HG03565 (cell line): ENCODE results near the gene ANO10.
"Not testable (repeated sequence)": the region's sequence is repeated elsewhere in the genome, so short reads cannot be mapped to it uniquely, and the experiment has no call there.

ENCODE experiments used
- ATAC-seq: cut with Tn5 transposase; IDR thresholded peaks from one replicate; pipeline ENCODE4 v1.9.1; 2021; ENCODE audit warnings: mild to moderate bottlenecking, moderate library complexity; ENCODE audit not compliant: unreplicated experiment

Gene ANO10

DNA sequence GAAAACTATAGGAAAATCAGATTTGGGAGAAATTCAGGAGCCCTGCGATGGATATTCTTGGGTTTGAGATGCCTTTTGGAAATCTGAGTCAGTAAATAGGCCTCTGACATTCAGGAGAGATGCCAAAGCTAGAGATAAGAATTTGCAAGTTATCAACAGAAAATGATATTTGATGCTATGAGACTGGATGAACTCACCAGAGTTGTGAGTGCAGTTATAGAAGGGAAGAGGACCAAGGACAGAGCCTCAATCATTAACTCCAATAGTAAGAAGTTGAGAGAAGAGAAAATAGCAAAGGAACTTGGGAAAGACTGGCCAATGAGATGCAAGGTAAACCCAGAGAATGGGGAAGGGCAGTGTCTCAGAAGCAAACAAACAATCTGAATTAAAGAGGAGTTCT is 7.9 kb upstream of the ANO10 start:
- no peak for ATAC-seq

DNA sequence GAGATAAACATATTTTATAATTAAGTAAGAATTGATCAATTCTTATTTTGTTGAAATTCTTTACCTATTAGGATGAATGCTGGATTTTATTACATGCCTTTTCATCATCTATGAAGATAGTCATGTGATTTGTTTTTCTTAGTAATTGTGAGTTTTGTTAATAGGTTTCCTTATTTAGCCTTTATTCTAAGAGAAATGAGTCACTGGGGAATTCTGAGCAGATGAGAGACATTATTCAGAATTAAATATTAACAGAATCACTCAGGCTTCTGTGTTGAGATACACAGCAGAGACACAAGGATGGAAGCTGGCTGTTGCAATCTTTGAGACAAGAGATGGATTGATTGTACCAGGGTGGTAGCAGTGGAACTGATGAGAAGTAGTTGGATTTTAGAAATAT is 7.4 kb upstream of the ANO10 start:
- ATAC-seq, result no peak

DNA sequence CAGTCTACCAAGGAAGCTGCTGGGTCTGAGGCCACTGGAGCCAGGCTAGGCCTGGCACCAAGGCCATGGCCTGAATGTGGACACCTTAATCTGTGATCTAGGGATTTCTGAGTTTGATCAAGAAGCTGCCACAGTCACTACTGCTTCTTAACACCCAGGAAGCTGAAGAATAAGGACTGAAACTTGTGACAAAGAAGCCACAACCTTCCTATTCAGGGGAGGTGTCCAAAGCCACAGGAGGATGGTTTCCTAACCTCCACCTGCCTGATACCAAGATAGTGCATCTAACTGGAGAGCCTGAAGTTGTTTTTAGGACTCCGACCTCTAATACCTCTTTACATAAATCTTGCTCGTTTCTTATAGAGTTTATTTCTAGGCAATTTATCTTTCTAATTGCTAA is 5.5 kb upstream of the ANO10 start:
- no peak for ATAC-seq

DNA sequence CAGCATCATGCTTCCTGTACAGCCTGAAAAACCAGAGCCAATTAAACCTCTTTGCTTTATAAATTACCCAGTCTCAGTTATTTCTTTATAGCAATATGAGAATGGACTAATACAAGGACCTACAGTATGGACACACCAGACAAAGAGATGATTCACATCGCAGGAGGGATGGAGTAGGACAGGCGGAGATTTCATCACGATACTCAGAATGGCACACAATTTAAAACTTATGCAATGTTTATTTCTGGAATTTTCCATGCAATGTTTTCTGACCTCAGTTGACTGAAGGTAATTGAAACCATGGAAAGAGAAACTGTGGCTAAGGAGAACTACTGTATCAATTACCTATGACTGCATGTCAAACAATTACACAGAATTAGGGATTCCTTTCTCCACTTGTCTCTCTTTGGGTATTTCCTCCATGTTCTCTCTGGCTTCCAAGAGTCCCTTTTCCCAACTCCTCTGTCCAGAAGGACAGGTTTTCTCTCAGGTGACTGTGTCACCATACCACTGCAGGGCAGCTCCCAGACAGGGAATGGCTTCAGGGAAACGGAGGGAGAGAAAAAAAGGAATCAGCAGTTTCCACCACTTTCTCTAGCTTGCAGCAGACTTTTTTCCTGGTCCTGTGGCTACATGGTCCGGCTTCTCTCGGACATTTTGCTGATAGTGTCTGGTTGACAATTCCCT is 3.0 kb upstream of the ANO10 start:
- ATAC-seq, result no peak

DNA sequence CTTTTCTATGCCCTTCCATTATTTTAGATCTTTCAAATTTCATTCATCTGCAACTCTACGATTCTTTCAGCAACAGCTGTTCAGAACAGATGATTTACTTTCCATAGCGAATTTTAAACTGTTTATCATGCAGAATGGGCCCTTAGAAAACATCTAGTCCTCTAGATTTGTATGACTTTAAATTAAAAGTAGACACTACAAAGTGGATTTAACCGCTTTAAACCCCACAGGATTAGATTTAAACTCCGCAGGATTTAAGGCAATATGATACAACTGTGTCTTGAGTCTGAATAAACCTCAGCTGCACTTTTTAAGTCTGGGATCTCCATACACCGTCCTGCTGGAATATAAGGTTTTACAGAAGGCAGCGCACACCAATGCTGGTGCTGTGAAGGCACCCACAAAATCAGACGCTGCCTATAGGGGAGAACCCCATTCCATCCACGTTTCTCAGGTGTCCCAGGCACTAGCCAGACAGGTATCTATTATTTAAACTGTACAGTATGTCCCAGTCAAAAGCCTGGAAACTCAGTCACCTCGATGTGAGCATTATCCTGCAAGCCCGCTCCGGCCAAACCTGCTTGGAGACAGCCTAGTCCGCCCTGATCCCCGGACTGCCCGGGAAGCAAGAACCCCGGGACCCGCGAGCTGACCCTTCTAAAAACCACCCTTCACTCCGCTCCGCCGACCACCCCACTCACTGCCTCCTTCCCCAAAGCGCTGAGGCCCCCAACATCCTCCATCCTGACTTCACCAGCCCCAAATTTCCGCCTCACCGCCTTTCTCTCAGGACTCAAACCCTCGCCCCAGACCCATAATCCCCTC is 768 bp downstream of the ANO10 start:
- ATAC-seq, result no peak

DNA sequence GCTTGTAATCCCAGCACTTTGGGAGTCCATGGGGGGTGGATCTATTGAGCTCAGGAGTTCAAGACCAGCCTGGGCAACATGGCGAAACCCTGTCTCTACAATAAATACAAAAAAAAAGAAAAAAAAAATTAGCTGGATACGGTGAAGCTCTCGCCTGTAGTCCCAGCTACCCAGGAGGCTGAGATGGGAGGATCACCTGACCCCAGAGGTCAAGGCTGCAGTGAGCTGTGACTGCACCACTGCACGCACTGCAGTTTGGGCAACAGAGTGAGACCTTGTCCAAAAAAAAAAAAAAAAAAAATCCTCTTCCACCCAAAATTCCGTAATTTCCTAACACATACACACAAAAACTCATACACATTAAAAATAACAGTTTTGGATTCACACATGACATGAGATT is 2.2 kb downstream of the ANO10 start:
- no peak for ATAC-seq

DNA sequence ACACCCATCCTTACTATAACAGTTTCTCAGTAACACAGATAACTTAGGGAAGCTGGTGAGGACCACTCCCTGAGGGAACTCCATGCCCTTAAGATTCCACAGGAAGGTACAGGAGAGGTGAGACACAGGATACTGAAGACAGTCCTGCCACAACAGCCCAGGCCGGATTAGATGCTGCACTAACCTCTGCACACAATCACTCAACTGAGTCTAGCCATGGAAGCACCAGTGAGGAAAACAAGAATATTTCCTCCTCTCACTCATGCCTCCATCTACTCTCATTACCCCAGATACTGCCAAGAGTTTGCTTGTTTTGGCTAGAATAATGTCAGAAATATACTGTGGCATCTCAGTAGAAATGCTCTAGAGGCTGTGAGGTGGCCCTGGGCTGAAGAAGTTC is 3.7 kb downstream of the ANO10 start:
- ATAC-seq, result no peak

DNA sequence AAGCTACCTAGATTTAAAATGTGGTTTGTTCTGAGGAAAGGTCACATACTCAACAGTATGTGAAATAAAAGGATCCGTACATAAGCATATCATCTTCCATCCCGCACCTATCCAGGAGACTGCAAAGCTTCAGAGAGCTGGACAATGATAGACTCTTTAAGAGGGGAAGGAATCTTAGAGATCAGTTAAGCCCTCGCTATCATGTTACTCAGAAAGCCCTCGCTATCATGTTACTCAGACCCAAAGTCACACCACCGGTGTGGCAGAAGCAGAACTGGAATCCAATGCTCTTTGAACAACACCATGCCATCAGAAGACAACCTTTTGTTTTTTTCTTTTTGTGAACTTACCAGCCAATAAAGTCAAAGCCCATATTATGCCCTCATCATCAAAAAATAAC is 5.8 kb downstream of the ANO10 start:
- no peak for ATAC-seq

DNA sequence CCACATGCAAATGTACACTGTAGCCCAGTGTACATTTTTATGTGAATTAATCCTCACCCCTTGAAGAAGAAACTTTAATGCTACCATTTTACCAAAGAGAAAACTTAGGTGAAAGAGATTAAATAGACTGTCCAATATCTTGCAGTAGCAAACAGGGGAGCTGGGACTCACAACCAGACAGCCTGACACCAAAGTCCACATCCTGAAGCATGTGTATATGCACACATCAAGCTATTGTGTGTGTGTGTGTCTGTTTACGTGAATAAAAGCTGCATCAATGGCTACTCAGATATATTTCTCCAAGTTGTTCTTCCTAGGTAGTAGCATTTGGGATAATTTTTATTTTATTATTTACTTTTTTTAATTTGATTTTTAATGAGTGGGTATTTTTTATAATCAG is 6.7 kb downstream of the ANO10 start:
- no peak for ATAC-seq

DNA sequence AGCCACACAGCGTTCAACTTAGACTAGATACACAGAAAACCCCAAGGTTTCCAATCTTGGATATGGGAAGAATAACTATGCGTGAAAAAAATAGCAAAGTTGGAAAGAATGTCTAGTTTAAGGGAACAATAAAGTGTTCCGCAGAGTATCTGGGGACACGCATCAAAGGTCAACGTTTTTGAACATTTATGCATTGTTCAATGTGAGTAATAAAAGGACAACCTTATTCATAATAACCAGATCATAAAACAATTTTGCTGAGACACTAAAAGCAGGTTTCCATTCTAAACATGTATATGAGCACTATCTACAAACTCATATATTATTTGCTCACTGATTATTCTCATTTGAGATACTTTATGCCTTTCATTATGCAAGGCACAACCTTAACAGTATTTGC is 7.8 kb downstream of the ANO10 start:
- no peak for ATAC-seq

DNA sequence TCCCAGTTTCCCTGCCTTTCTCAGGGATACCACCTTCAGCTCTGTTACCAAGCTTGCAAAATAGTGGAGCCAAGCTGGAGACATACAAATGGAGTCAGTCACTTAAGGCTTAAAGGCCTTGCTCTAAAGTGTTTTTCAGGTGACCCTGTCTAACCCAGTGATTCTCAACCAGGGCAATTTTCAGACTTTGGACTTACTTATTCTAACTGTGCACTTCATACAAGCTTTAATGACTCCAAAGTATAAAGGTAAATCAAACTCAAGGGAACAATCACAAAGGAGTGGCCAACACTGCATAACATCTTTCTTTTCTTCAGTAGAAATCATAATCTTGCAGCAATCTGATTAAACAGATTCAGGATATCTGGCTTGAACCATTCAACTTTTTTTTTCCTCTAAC is 9.4 kb downstream of the ANO10 start:
- ATAC-seq, result no peak

DNA sequence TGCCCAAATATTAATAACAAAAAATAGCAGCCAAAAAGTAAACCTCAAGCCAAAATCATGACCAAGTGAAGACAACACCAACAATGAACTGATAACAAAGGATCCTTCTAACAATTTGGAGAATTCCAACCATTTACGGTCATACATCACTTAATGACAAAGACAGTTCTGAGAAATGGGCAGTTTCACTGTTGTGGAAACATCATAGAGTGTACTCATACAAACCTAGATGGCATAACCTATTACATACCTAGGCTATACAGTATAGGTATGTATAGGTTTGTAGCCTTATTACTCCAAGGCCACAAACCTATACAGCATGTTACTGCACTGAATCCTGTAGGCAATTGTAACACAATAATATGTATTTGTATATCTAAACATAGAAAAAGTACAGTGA is 12.4 kb downstream of the ANO10 start:
- ATAC-seq, result no peak

DNA sequence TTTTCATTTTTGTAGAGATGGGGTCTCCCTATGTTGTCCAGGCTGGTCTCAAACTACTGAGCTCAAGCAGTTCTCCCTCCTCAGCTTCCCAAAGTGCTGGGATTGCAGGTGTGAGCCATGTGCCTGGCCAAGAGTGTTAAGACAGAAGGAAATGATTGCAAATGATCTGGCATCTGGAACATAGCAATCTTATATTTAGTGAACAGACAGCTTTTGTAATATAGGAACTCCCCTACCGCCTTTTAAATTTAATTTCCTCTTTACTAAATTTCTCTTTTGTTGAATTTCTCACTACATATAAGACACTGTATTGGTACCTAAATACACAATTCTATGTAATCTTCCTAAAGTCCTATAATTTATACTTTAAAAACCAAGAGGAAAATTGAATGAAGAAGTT is 13.1 kb downstream of the ANO10 start:
- no peak for ATAC-seq

DNA sequence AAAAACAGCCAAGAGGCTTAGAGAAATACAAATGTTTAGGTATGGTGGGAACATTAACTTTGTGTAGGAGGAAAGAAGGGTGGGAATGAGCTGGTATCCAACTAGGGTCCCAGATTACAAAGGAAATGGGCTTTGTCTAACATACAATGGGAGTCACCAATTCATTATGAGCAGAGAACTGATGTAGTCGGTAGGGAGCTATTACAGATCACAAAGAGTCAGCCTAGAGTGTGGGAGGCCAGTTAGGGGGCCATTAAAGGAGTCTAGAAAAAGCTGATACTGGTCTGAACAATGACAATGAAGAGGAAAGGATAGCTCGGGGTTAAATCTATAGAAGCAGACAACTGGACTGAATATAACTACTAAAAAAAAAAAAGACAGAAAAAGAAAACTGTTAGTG is 15.5 kb downstream of the ANO10 start:
- ATAC-seq, result no peak

DNA sequence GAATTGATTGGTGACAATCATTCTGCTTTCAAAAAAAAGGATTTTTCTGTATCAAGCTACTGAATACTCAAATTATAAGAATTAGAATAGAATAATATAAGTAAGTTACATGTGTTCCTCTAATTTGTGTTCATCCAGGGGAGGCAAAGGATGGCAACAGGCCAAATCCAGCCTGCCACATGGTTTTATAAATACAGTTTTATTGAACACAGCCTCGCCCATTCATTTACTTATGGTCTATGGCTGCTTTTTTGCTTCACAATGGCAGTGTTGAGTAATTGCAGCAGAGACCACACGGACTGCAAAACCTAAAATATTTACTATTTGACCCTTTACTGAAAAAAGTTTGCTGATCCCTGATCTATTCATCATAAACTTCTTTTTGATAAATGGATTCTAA is 21.9 kb downstream of the ANO10 start:
- ATAC-seq, result not testable (repeated sequence)

DNA sequence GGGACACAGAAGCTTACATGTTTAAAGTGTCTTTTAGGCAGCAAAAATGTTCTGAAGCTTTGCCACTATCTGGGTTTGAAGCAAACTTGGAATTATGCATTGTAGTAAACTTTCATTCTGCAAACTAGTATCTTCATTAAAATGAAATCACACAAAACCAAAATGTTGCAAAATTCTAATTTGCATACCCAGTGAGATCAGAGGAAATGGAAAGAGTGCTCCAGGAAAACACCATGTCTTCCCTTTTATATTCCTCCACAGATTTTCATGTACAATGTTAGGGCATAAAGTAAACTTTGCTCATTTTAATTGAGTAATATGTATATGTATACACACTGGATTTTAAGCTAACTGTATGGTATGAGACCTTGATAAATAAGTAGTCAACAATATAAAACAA is 23.9 kb downstream of the ANO10 start:
- ATAC-seq, result no peak

DNA sequence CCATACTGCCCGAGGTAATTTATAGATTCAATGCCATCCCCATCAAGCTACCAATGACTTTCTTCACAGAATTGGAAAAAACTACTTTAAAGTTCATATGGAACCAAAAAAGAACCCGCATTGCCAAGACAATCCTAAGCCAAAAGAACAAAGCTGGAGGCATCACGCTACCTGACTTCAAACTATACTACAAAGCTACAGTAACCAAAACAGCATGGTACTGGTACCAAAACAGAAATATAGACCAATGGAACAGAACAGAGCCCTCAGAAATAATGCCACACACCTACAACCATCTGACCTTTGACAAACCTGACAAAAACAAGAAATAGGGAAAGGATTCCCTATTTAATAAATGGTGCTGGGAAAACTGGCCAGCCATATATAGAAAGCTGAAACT is 25.6 kb downstream of the ANO10 start:
- ATAC-seq, result not testable (repeated sequence)

DNA sequence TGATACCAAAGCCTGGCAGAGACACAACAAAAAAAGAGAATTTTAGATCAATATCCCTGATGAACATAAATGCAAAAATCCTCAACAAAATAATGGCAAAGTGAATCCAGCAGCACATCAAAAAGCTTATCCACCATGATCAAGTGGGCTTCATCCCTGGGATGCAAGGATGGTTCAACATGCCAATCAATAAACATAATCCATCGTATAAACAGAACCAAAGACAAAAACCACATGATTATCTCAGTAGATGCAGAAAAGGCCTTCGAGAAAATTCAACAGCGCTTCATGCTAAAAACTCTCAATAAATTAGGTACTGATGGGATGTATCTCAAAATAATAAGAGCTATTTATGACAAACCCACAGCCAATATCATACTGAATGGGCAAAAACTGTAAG is 26.5 kb downstream of the ANO10 start:
- not testable (repeated sequence) for ATAC-seq

DNA sequence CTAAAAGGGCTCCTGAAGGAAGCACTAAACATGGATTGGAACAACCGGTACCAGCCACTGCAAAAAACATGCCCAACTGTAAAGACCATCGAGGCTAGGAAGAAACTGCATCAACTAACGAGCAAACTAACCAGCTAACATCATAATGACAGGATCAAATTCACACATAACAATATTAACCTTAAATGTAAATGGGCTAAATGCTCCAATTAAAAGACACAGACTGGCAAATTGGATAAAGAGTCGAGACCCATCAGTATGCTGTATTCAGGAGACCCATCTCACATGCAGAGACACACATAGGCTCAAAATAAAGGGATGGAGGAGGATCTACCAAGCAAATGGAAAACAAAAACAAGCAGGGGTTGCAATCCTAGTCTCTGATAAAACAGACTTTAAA is 28.2 kb downstream of the ANO10 start:
- ATAC-seq, result not testable (repeated sequence)

DNA sequence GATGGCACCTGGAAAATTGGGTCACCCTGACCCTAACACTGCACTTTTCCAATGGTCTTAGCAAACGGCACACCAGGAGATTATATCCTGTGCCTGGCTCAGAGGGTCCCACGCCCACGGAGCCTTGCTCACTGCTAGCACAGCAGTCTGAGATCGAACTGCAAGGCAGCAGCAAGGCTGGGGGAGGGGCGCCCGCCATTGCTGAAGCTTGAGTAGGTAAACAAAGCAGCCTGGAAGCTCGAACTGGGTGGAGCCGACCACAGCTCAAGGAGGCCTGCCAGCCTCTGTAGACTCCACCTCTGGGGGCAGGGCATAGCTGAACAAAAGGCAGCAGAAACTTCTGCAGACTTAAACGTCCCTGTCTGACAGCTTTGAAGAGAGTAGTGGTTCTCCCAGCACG is 29.9 kb downstream of the ANO10 start:
- not testable (repeated sequence) for ATAC-seq

DNA sequence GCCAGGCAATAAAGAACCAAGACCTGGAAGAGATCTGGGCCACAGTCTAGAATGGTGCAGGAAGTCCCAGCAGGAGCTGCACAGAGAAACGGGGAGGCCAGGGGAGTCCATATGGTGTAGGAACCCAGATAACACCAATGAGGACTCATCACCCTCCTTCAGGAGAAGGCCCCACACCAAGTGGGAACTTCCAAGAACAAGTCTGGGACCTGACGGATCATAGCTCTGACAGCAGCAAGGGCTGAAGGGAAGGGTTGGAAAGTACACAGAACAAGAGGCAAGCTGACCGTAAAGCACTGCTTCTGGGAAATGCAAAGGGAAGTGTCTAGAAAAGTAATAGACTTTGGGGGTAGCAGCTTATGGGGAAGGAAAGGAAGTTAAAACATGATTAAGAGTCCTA is 34.5 kb downstream of the ANO10 start:
- no peak for ATAC-seq

DNA sequence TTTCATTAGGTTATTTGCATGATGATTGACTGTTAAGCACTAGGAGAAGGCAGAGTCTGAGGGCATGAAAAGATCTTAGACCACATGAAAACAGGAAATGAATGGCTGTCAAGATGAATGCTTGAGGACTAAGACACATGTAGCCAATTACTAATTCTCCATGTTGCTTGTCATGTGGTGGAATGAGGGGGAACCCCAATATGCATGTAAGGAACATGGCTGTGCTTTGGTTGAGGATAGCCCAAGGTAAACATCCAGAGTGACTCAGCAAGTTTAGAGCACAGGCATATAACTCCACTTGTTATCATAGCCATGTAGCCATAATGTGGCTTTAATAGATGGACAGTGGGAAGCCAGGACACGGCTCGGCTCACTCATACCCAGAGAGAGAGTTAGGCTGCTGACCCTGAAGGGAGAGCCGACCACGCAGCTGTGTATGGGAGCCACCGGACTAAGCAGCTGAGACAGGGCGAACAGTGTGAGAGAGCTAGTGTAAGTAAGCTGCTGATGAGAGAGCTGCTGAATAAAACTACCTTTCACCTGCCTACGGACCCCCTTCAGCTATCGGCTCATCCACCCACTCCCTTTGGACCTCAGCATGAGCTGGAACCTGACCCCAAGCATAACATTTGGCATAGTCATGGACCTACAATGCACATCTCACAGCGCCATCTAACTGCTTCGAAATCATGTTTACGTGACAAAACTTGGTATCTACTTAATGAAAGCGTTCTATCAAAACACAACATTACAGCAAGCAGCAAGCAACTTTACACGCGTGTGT is 37.6 kb downstream of the ANO10 start:
- ATAC-seq, result no peak
